ENCODE data around the gene ISOC1. TPM values are rescaled to one million over a fixed set of nuclear protein-coding genes. Genes with fewer than 3 reads are reported as not detected.

Gene ISOC1
- total RNA-seq, 1 donor from 2014 or later: 25.9 TPM

GRCh38 chr5:129111351-129111750 is 16.8 kb downstream of the ISOC1 start:
- Mint-ChIP-seq H3K36me3 (ENCODE audit: low read depth) (peaks cover 11% of the 10 kb centered on the region), H3K4me1 (no peaks in the 10 kb centered on the region), H3K4me3 (no peak overlapping the region), H3K27me3 (ENCODE audit: low read depth) (no peaks in the 10 kb centered on the region), H3K9me3 (no peaks in the 10 kb centered on the region), H3K27ac (ENCODE audit: unreplicated experiment) (no peak overlapping the region)
- no peak for DNase-seq (ENCODE audit: low read depth, low spot score)
- no peak for TF ChIP-seq CTCF (conservative IDR thresholded peaks at IDR 0.05)

GRCh38 chr5:129112295-129112694 is 17.7 kb downstream of the ISOC1 start:
- TF ChIP-seq CTCF (conservative IDR thresholded peaks at IDR 0.05): no peak
- no peaks in the 10 kb centered on the region for H3K27me3 Mint-ChIP-seq (ENCODE audit: low read depth)
- no peaks in the 10 kb centered on the region for H3K4me1 Mint-ChIP-seq
- peaks cover 6% of the 10 kb centered on the region for H3K36me3 Mint-ChIP-seq (ENCODE audit: low read depth)
- H3K4me3 Mint-ChIP-seq: no peak overlapping the region
- H3K27ac Mint-ChIP-seq (ENCODE audit: unreplicated experiment): no peak overlapping the region
- no peaks in the 10 kb centered on the region for H3K9me3 Mint-ChIP-seq
- no peak for DNase-seq (ENCODE audit: low read depth, low spot score)

- no peak for TF ChIP-seq CTCF (conservative IDR thresholded peaks at IDR 0.05)
- Mint-ChIP-seq H3K4me1 (no peaks in the 10 kb centered on the region), H3K9me3 (no peaks in the 10 kb centered on the region), H3K4me3 (no peak overlapping the region), H3K36me3 (ENCODE audit: low read depth) (peaks cover 5% of the 10 kb centered on the region), H3K27me3 (ENCODE audit: low read depth) (no peaks in the 10 kb centered on the region), H3K27ac (ENCODE audit: unreplicated experiment) (no peak overlapping the region)
- DNase-seq (ENCODE audit: low read depth, low spot score): no peak
Observed at GRCh38 chr5:129113867-129114266, 19.3 kb downstream of the ISOC1 start.

- TF ChIP-seq CTCF (conservative IDR thresholded peaks at IDR 0.05): no peak
- Mint-ChIP-seq H3K27me3 (ENCODE audit: low read depth) (no peaks in the 10 kb centered on the region), H3K27ac (ENCODE audit: unreplicated experiment) (no peak overlapping the region), H3K36me3 (ENCODE audit: low read depth) (no peaks in the 10 kb centered on the region), H3K9me3 (no peaks in the 10 kb centered on the region), H3K4me1 (no peaks in the 10 kb centered on the region), H3K4me3 (no peak overlapping the region)
- no peak for DNase-seq (ENCODE audit: low read depth, low spot score)
Observed at GRCh38 chr5:129114539-129115193, 20.1 kb downstream of the ISOC1 start.

GRCh38 chr5:129115680-129116079 is 21.1 kb downstream of the ISOC1 start:
- TF ChIP-seq CTCF (conservative IDR thresholded peaks at IDR 0.05): no peak
- Mint-ChIP-seq H3K27ac (ENCODE audit: unreplicated experiment) (no peak overlapping the region), H3K36me3 (ENCODE audit: low read depth) (no peaks in the 10 kb centered on the region), H3K27me3 (ENCODE audit: low read depth) (no peaks in the 10 kb centered on the region), H3K9me3 (no peaks in the 10 kb centered on the region), H3K4me3 (no peak overlapping the region), H3K4me1 (no peaks in the 10 kb centered on the region)
- no peak for DNase-seq (ENCODE audit: low read depth, low spot score)
